Hepatocyte (in vitro differentiated cells): ENCODE measurements around the gene PPP1R14B.

Source experiments
- CTCF ChIP-seq: fragments of 200-600 bp; sonication (generic); IDR thresholded peaks from 2 replicates; pipeline ENCODE4 v1.5.1; 2016; ENCODE audit warnings: antibody characterized with exemption, mild to moderate bottlenecking; ENCODE audit not compliant: poor library complexity
- EZH2 ChIP-seq: fragments of 200-600 bp; sonication (generic); IDR thresholded peaks from 2 replicates; pipeline ENCODE4 v1.6.1; 2016; ENCODE audit warnings: antibody characterized with exemption, mild to moderate bottlenecking, borderline replicate concordance
- EZH2phosphoT487 ChIP-seq: fragments of 200-600 bp; sonication (generic); IDR thresholded peaks from one replicate; pipeline ENCODE4 v1.6.1; 2018; ENCODE audit warnings: antibody characterized with exemption, mild to moderate bottlenecking, low read depth, moderate library complexity; ENCODE audit not compliant: unreplicated experiment, severe bottlenecking

GRCh38 chr11:64230171-64230984 lies 16.4 kb downstream of the PPP1R14B start, which contains the start of gene DNAJC4:
- TF ChIP-seq EZH2phosphoT487 (no peak), CTCF (no peak), EZH2 (no peak)
